Measurements from ENCODE around the gene FOXO3B. TPM values are rescaled to one million over a fixed set of nuclear protein-coding genes. Genes with fewer than 3 reads are reported as not detected.
"Not testable (repeated sequence)": the region's sequence is repeated elsewhere in the genome, so short reads cannot be mapped to it uniquely, and the experiment has no call there.

FOXO3B gene
- total RNA-seq, 1 donor, result 5.4 TPM

DNA sequence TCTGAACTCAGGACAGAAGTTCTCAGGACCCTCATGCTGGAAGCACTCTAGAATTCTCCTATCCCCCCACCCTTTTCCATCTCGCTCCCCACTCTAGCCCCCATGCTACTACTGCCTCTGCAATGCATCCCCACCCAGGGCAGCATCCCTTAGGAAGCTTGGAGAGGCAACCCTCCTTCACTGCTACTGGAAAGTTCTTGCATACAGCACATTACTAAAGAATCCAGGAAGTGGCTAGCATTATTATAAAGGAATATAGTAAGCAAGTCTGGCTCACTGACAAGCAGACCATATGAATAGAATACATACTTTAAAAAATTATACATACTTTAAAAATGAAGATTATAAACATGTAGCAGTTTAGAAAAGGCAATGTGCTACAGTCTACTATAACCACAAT, 13.5 kb downstream of the FOXO3B start:
- H3K4me3 ChIP-seq (ENCODE audit: low read depth, low read length); DNase-seq (ENCODE audit: low read depth): not testable (repeated sequence)

DNA sequence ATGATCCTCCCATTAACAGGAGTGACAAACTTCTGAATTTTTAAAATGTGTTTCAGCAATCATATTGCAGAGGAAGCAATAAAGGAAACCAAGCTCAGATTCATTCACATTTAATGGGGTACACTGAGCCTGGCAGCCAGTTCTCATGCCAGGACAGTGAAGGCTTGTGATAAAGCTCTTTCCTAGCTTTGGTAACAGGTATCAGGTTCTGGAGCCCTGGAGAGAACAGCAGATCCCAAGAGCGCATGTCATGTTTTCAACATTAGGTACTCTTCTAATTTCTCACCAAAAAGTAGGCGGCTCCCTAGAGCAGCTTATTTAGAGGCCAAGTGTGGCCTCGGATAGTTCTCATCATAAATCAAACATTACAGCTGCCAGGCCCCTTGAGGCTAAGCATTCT, 14.6 kb downstream of the FOXO3B start:
- H3K4me3 ChIP-seq (ENCODE audit: low read depth, low read length), result not testable (repeated sequence)

DNA sequence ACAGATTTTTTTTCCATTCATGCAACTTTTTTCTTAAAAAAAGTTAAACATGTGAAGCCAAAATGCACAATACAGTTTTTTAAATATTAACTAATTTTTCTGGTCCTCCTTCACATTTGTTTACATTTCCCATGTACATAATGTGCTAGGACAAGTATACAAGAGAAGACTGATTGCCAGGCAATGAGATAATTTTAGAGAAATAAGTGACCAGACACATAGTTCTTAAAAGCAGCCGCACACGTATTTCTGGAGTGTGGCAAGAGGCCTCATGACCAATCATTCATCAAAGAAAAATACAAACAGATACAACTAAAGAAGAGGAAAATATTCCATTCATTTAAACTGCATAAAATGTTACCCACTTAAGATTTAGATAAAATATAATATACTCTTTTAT, 15.8 kb downstream of the FOXO3B start:
- H3K4me3 ChIP-seq (ENCODE audit: low read depth, low read length); DNase-seq (ENCODE audit: low read depth): not testable (repeated sequence)

More for the DNA sequence above, 14.6 kb downstream of the FOXO3B start:
- DNase-seq (ENCODE audit: low read depth), result not testable (repeated sequence)

DNA sequence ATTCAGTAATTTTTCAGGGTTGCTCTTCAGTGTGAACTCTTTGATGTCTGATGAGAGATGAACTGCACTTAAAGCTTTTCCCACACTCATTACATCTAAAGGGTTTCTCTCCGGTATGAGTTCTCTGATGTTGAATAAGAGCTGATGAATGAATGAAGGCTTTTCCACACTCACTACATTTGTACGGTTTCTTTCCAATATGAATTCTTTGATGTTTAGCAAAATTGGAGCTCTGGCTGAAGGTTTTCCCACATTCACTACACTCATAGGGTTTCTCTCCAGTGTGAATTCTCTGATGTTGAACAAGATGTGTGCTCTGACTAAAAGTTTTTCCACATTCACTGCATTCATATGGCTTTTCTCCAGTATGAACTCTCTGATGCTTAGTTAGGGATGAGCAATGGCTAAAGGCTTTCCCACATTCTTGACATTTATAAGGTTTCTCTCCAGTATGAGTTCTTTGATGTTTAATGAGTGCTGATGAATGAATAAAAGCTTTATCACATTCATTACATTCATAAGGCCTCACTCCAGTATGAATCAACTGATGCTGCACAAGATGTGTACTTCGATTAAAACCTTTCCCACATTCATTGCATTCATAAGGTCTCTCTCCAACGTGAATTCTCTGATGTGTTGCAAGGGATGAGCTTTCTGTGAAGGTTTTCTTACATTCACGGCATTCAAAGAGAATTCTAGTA, 20.0 kb downstream of the FOXO3B start:
- H3K4me3 ChIP-seq (ENCODE audit: low read depth, low read length), result not testable (repeated sequence)
- DNase-seq (ENCODE audit: low read depth), result peak; percentile 0

DNA sequence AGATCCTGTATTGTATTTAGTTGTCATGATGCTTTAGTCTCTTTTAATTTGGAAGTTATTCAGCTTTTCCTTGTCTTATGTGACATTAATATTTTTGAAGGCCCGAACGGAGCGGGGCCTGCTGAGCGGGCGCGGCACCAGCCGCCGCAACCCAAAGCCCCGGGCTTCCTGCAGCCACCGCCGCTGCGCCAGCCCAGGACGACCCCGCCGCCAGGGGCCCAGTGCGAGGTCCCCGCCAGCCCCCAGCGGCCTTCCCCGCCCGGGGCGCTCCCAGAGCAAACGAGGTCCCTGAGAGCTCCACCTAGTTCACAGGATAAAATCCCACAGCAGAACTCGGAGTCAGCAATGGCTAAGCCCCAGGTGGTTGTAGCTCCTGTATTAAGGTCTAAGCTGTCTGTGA, 32.0 kb downstream of the FOXO3B start:
- not testable (repeated sequence) for H3K4me3 ChIP-seq (ENCODE audit: low read depth, low read length); DNase-seq (ENCODE audit: low read depth)

DNA sequence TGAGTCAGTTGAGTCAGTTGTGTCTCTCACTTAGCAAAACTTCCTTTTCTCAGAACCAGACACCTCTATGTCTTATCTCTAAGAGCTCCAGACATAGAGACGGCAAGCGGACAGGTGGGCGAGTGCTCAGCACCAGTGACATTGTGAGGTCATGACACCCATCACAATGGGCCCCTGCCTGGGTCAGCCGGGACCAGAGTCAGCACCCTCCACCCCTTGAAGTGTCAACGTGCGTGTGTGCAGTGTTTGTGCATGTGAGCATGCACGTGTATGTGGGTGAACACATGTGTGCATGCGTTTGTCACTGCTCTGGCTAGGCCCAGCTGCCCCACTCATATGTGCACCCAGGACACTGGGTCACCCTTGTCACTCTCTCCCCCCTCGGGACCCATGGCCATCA, 37.8 kb downstream of the FOXO3B start, which contains the start of gene TBC1D28:
TBC1D28 (minus strand) TSS at position 101 of the 400 bp plus-strand sequence. CDS start 3,039 bp downstream, outside the sequence.
- DNase-seq (ENCODE audit: low read depth); H3K4me3 ChIP-seq (ENCODE audit: low read depth, low read length): not testable (repeated sequence)

DNA sequence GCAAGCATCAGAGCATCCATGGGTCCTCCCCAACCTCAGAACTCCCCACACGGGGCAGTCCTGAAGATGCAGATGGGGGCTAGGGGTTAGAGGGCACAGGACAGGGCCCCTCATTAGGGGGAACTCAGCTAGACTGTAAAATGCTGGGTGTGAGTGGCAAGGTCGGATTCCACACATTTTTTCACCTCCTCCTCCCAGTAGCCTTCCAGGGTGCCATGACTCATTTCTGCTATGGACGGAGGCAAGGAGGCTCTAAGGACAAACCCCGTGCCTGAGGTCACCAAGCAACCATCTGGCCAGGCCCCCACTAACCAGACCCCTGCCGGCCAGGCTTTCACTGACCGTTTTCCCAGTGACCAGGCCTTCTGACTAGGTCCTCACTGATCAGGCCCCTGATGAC, 39.0 kb downstream of the FOXO3B start:
- H3K4me3 ChIP-seq (ENCODE audit: low read depth, low read length); DNase-seq (ENCODE audit: low read depth): not testable (repeated sequence)

DNA sequence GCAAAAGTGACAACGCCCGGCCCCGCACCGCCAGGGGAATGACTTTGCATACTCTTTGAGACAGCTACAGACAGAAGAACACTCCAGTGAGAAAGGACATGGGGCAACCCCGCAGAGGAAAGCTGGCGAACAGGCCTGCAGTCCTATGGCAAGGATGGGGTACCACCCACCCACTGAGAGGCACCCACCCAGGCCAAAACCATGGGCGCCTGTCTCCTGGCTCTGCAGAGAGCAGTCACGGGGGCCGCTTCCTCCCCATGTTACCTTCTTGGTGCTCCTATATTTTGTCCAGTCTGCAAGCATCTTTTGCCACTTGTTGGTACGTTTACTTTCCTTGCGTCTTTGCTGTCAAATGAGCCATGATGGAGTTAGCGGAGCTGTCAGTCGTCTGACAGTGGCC, 43.8 kb downstream of the FOXO3B start:
- H3K4me3 ChIP-seq (ENCODE audit: low read depth, low read length); DNase-seq (ENCODE audit: low read depth): not testable (repeated sequence)

DNA sequence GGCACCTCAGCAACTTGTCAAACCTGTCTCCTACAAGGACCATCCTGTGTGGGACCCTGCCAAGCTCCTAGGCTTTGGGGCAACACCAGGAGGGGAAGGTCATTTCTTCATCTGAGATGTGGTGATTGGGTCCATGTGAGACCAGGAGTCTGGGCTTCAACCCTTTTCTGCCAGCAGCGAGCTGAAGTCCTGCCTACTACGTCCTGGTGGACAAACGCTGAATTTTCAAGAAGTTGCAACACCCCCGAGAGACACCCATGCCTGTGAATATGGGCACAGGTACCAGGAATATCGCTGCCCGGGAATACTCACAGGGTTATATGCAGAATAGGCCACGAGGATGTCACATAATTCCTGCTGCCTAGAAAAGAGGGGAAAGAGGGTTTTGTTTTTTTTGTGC, 45.9 kb downstream of the FOXO3B start:
- DNase-seq (ENCODE audit: low read depth), result not testable (repeated sequence)

DNA sequence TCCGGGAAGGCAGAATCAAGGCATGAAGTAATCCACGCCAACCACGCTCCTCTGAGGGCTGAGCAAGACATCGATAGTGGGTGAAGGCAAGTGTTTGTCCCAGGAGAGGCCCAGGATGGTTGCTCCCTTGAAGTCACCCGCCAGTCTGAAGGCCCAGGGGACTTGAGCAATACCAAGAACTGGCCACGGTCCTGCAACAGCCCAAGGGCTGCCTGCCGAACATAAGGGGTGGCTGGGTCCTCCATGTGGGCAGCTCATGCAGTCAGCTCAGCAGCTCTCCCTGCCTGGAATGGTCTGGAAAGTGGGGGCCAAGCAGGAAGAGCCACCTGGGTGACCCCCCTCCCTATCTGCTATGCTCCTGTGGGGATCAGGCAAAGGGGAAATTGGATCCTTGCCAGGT, 46.3 kb downstream of the FOXO3B start:
- not testable (repeated sequence) for H3K4me3 ChIP-seq (ENCODE audit: low read depth, low read length); DNase-seq (ENCODE audit: low read depth)

More for the DNA sequence above, 45.9 kb downstream of the FOXO3B start:
- not testable (repeated sequence) for H3K4me3 ChIP-seq (ENCODE audit: low read depth, low read length)

DNA sequence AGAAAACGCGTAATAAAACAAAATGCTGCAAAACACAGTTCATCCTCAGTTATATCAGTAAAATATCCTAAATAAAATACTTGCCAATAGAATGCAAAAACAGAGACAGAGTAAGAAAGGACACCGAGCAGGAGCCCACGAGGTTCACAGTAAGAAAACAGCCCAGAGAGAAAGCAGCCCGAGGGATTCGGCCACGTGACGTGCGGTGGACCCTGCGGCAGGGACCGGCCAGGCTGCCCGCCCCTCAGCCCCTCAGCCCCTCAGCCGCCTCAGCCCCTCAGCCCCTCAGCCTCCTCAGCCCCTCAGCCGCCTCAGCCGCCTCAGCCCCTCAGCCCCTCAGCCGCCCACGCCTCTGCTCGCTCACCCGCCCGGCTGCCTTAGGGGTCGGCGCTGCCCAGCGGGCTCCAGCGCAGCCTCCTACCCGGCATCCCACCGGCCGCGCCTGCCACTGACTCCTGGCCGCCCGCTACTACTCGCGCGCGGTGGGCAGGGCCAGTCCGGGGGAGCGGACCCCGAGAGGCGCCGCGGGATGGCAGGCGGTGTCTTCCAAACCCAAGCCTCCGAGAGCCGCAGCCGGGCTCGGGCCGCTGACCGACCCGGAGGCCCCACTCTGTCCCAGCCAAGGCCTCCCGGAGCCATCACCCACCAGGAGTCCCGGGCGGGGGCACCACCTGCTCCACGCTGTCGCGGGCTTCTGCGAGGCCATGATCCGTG, 47.4 kb downstream of the FOXO3B start:
- not testable (repeated sequence) for DNase-seq (ENCODE audit: low read depth); H3K4me3 ChIP-seq (ENCODE audit: low read depth, low read length)

Small RNAs within 50 kb of the gene (small RNA-seq; reads per million reads assigned to genes)
- gene AC026271.2 (not detected), gene AC026271.4 (not detected)

Other genes with a start within 250 kb of the FOXO3B start
- not detected in 2 replicates for gene LGALS9C, start 205.5 kb downstream of the FOXO3B start, total RNA-seq (ENCODE audit: low replicate concordance)
- gene TBC1D28, start 37.9 kb downstream of the FOXO3B start, total RNA-seq (ENCODE audit: low replicate concordance), result not detected in 2 replicates
- under 0.01 TPM in 1 of 2 replicates, not detected in the other for gene FBXW10, start 61.7 kb upstream of the FOXO3B start, total RNA-seq (ENCODE audit: low replicate concordance)
- 25.2 and 61.3 TPM in 2 replicates for gene TVP23B, start 98.9 kb upstream of the FOXO3B start, total RNA-seq (ENCODE audit: low replicate concordance)
- 14.2 and 26.3 TPM in 2 replicates for gene PRPSAP2, start 175.8 kb upstream of the FOXO3B start, total RNA-seq (ENCODE audit: low replicate concordance)

All from fibroblast of the aortic adventitia (primary cell).